ENCODE measurements around the gene TRAF5. TPM values are rescaled to one million over a fixed set of nuclear protein-coding genes. Genes with fewer than 3 reads are reported as not detected.

TRAF5 gene
- total RNA-seq, 1 donor from 2014 or later: 73.1 TPM

GRCh38 chr1:211338224-211338620 is 11.6 kb downstream of the TRAF5 start:
- Mint-ChIP-seq H3K4me1 (peaks cover 100% of the 10 kb centered on the region), H3K36me3 (ENCODE audit: low read depth) (peaks cover 27% of the 10 kb centered on the region), H3K27me3 (no peaks in the 10 kb centered on the region), H3K27ac (peak overlapping the region; percentile 88), H3K9me3 (no peaks in the 10 kb centered on the region), H3K4me3 (no peak overlapping the region)
- no peak for DNase-seq
- no peak for ATAC-seq (ENCODE audit: low read depth)
- intact Hi-C loops (cut with micrococcal nuclease): no loop called here
- TF ChIP-seq CTCF (IDR thresholded peaks at IDR 0.05): no peak
- POLR2A ChIA-PET: interaction anchor here (5.8 kb wide), 1 partner anchor 10 kb away, joined by 68 read pairs; the partner anchor contains the start of gene TRAF5
- CTCF ChIA-PET: interaction anchor here (1.2 to 6.6 kb wide), 5 partner anchors 9 to 16 kb away, joined by 3 to 34 read pairs (median 12); partner anchors contain the start of gene TRAF5

DNA sequence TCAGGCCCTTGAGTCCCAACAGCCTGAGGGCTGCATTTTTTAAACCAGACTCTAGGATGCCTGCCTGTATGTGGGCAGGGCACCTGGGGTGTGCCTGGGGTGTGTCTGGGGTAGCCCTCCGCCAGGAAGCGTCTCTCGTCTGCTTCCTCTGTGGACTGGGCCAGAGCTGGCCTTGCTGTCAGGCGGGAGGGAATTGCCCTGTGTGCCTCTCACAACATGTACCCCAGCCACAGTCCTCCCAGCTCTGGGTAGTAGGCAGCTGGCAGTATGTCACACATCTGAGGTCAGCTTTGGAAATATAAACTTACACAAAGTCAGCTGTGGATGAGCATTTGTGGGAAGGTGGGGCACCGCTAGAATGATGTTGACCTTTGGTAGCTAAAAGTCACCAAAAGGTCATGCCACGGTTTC is 13.0 kb downstream of the TRAF5 start:
- intact Hi-C loops (cut with micrococcal nuclease): loop anchor here (1.0 kb wide), 1 partner anchor 8 kb away; no protein-coding TSS in a partner anchor
- POLR2A ChIA-PET: interaction anchor here (5.8 kb wide), 1 partner anchor 12 kb away, joined by 68 read pairs; the partner anchor contains the start of gene TRAF5
- peaks cover 100% of the 10 kb centered on the region for H3K4me1 Mint-ChIP-seq
- ATAC-seq (ENCODE audit: low read depth) (peak; percentile 23), DNase-seq (no peak)
- H3K27ac Mint-ChIP-seq: peak overlapping the region; percentile 88
- H3K27me3 Mint-ChIP-seq: no peaks in the 10 kb centered on the region
- peak overlapping the region; percentile 46 for H3K4me3 Mint-ChIP-seq
- TF ChIP-seq CTCF (IDR thresholded peaks at IDR 0.05): no peak
- CTCF ChIA-PET: interaction anchor here (1.0 to 6.6 kb wide), 2 partner anchors 14 to 16 kb away, joined by 3 to 34 read pairs; no protein-coding TSS in a partner anchor
- peaks cover 32% of the 10 kb centered on the region for H3K36me3 Mint-ChIP-seq (ENCODE audit: low read depth)
- no peaks in the 10 kb centered on the region for H3K9me3 Mint-ChIP-seq

DNA sequence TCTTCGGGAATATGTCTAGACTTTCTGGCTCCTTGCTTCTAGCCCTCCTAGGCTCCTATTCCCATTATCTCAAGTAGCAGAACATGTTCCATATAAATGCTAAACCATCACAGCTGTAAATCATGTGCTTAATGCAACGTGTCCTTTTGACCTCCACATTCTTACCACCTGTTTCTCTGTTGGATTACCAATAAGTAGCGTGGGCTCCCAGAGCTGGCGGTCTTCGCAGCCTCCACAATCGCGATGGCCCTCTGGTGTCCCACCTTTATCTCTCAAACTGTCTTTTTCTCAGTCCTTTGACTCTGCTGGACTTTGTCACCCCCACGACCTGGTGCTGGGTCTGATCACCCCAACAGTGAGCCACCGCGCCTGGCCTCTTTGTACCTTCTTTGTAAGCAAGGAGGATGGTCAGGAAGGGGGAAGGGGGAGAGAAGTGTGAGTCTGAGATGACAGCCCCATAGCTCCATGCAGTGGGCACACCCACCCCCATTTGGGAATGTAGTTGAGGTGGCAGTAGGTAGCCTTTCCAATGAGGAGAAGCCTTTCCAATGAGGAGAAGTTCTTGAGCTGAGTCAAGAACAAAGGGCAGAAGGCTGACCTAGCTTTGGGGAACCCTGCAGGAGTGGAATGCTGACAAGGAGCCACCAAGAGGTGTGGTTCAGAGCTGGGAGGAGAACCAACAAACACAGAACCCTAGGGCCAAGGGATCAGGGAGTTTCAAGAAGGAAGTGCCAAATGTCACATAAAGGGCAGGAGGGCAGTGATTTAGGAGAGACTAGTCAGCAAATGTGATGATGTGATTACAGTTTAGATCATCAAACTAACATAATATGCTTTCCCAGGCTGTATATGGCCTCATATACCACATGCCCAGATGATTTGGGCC is 14.2 kb downstream of the TRAF5 start:
- no peak for TF ChIP-seq CTCF (IDR thresholded peaks at IDR 0.05)
- H3K4me3 Mint-ChIP-seq: no peak overlapping the region
- CTCF ChIA-PET: interaction anchor here (1.0 to 6.6 kb wide), 3 partner anchors 12 to 17 kb away, joined by 3 to 34 read pairs (median 4); no protein-coding TSS in a partner anchor
- POLR2A ChIA-PET: interaction anchor here (0.9 to 5.8 kb wide), 5 partner anchors 8 to 42 kb away, joined by 3 to 68 read pairs (median 4); partner anchors contain the start of gene TRAF5
- H3K4me1 Mint-ChIP-seq: peaks cover 98% of the 10 kb centered on the region
- H3K27ac Mint-ChIP-seq: peak overlapping the region; percentile 74
- no peak for ATAC-seq (ENCODE audit: low read depth)
- intact Hi-C loops (cut with micrococcal nuclease): no loop called here
- no peaks in the 10 kb centered on the region for H3K9me3 Mint-ChIP-seq
- DNase-seq: no peak
- peaks cover 42% of the 10 kb centered on the region for H3K36me3 Mint-ChIP-seq (ENCODE audit: low read depth)
- H3K27me3 Mint-ChIP-seq: no peaks in the 10 kb centered on the region

DNA sequence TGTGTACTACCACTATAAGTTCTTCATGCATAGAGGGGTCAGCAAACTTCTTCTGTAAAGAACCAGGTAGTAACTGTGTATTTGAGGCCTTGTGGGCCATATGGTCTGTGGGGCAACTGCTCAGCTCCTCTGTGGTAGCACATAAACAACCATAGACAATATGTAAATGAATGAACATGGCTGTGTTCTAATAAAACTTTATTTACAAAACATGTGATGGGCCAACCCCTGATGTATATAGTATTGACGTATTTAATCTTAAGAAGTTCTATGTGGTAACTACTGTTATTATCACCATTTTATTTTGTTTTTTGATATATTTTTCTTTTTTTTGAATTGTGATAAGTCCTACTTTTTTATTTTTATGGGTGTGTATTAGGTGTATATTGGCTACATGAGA is 15.4 kb downstream of the TRAF5 start:
- Mint-ChIP-seq H3K27ac (peak overlapping the region; percentile 74), H3K4me3 (peak overlapping the region; percentile 7), H3K9me3 (no peaks in the 10 kb centered on the region), H3K4me1 (peaks cover 98% of the 10 kb centered on the region), H3K36me3 (ENCODE audit: low read depth) (peaks cover 49% of the 10 kb centered on the region), H3K27me3 (no peaks in the 10 kb centered on the region)
- intact Hi-C loops (cut with micrococcal nuclease): loop anchor here (1.0 kb wide), 1 partner anchor 10 kb away; no protein-coding TSS in a partner anchor
- no peak for ATAC-seq (ENCODE audit: low read depth)
- ChIA-PET POLR2A (interaction anchor here (0.9 to 1.5 kb wide), 3 partner anchors 10 to 15 kb away, joined by 3 to 4 read pairs (median 3); no protein-coding TSS in a partner anchor), CTCF (interaction anchor here (6.6 kb wide), 1 partner anchor 18 kb away, joined by 34 read pairs; no protein-coding TSS in a partner anchor)
- no peak for TF ChIP-seq CTCF (IDR thresholded peaks at IDR 0.05)
- no peak for DNase-seq
